Endothelial cell of umbilical vein (primary cell): Measurements from ENCODE around the gene ITGA7.

Source experiments
- CTCF ChIP-seq, 2 donors: IDR thresholded peaks; 1 replicate in 1 of 2; 2 replicates in 1 of 2; pipeline ENCODE4 v1.5.1; 2011; ENCODE audit warnings: low read length in 2 of 2, mild to moderate bottlenecking in 2 of 2, moderate library complexity in 2 of 2, control low read depth in 1 of 2, inconsistent platforms in 1 of 2, low read depth in 1 of 2; ENCODE audit not compliant: insufficient read depth in 1 of 2; ENCODE audit errors: extremely low read depth in 1 of 2
- EZH2 ChIP-seq: IDR thresholded peaks from 2 replicates; pipeline ENCODE4 v1.6.1; 2012; ENCODE audit warnings: borderline replicate concordance, low read depth, mild to moderate bottlenecking, moderate library complexity, low read length, inconsistent platforms; ENCODE audit not compliant: severe bottlenecking
- MAX ChIP-seq: IDR thresholded peaks from 2 replicates; pipeline ENCODE4 v1.6.1; 2011; ENCODE audit not compliant: insufficient read depth, insufficient read length

- TF ChIP-seq MAX, result no peak
- TF ChIP-seq CTCF (IDR thresholded peaks at IDR 0.05; ENCODE audit: extremely low read depth in 1 of 2, insufficient read depth in 1 of 2, low read depth in 1 of 2, low read length in 2 of 2), result no peak
- TF ChIP-seq EZH2, result no peak
These were observed 14.0 kb upstream of the ITGA7 start for GRCh38 chr12:55721601-55722213.
